K562 (cell line): ENCODE data around the gene TAS1R3. TPM values are rescaled to one million over a fixed set of nuclear protein-coding genes. Genes with fewer than 3 reads are reported as not detected.

Experiments used
- ATAC-seq: fragments of 200-7000 bp; cut with Tn5 transposase; 3 replicates; pipeline ENCODE4 v1.9.1; 2020; ENCODE audit warnings: moderate library complexity
- BruUV-seq: library from RNA; stranded (reverse); fragments of 400-500 nt; replicated peaks from 2 replicates; lab custom pipeline; 2021; lab: Mats Ljungman, UMichigan
- CTCF ChIA-PET: fragments of 300-600 bp; formaldehyde crosslinking; extraction: SDS; loops from one replicate; lab custom pipeline; 2021; ENCODE audit warnings: low intra/inter-chr PET ratio; lab: Yijun Ruan, JAX
- POLR2A ChIA-PET: fragments of 300-600, 350-650 bp; sonication (Branson Sonifier 250); formaldehyde crosslinking; extraction: SDS; loops from one replicate; lab custom pipeline; 2021; ENCODE audit warnings: antibody characterized with exemption, inconsistent platforms; lab: Yijun Ruan, JAX
- DNase-seq, 4 experiments: peaks; one replicate each; pipeline versions ENCODE4 v3.0.0 to v3.0.0-alpha.2; 2011 to 2018; ENCODE audit warnings: low spot score in 3 of 4, mixed read lengths in 3 of 4; ENCODE audit errors: extremely low read depth in 1 of 4
- FAIRE-seq: peaks from 2 replicates; lab custom pipeline; 2011; peaks lifted over from hg19 to GRCh38; lab: Jason Lieb, UNC
- H2AFZ ChIP-seq: 2 replicates; pipeline ENCODE4 v1.6.0; 2011; ENCODE audit warnings: low read depth, low read length, control low read depth, inconsistent platforms
- H3K27ac ChIP-seq: fragments of 200-600 bp; 3 replicates; pipeline ENCODE4 v1.8.0; 2011; ENCODE audit warnings: low read depth, mild to moderate bottlenecking, control low read depth, inconsistent platforms, low read length, moderate library complexity, mixed read lengths; ENCODE audit errors: extremely low read depth
- H3K27me3 ChIP-seq, 2 experiments: fragments of 300-600 bp in 1 of 2; 2 replicates in 1 of 2; 3 replicates in 1 of 2; pipeline versions ENCODE4 v1.6.0 to v1.8.0; 2011; ENCODE audit warnings: inconsistent platforms in 2 of 2, low read length in 2 of 2, mild to moderate bottlenecking in 1 of 2, mixed read lengths in 1 of 2, moderate library complexity in 1 of 2; ENCODE audit not compliant: control insufficient read depth in 2 of 2, insufficient read depth in 2 of 2
- H3K36me3 ChIP-seq: fragments of 300-600 bp; 3 replicates; pipeline ENCODE4 v1.8.0; 2011; ENCODE audit warnings: mild to moderate bottlenecking, low read length, inconsistent platforms; ENCODE audit not compliant: control insufficient read depth, insufficient read depth
- H3K4me1 ChIP-seq, 2 experiments: fragments of 200-600 bp in 1 of 2; replicated peaks in 1 of 2; 2 replicates in 1 of 2; 3 replicates in 1 of 2; pipeline versions ENCODE4 v1.5.1 to v1.8.0; 2011; ENCODE audit warnings: inconsistent platforms in 2 of 2, low read length in 2 of 2, mild to moderate bottlenecking in 1 of 2, mixed read lengths in 1 of 2, moderate library complexity in 1 of 2; ENCODE audit not compliant: control insufficient read depth in 2 of 2, insufficient read depth in 2 of 2
- H3K4me2 ChIP-seq: 2 replicates; pipeline ENCODE4 v1.6.1; 2011; ENCODE audit warnings: low read length, control low read depth, inconsistent platforms, mixed read lengths; ENCODE audit not compliant: insufficient read depth
- H3K4me3 ChIP-seq: fragments of 200-600 bp; sonication (generic), shearing (Covaris generic); 2 replicates; pipeline ENCODE4 v1.5.1; 2016; ENCODE audit warnings: control low read depth, inconsistent platforms
- H3K79me2 ChIP-seq: fragments of 200-600 bp; 3 replicates; pipeline ENCODE4 v1.8.0; 2011; ENCODE audit warnings: low read length, inconsistent platforms; ENCODE audit not compliant: control insufficient read depth, insufficient read depth
- H3K9ac ChIP-seq, 2 experiments: 2 replicates each; pipeline versions ENCODE4 v1.6.0 to v1.6.1; 2011; ENCODE audit warnings: low read depth in 2 of 2, low read length in 2 of 2, control low read depth in 1 of 2, inconsistent platforms in 1 of 2, mild to moderate bottlenecking in 1 of 2, mixed read lengths in 1 of 2; ENCODE audit not compliant: insufficient read depth in 1 of 2
- H3K9me1 ChIP-seq: one replicate; pipeline ENCODE4 v1.6.0; 2011; ENCODE audit warnings: inconsistent platforms, mild to moderate bottlenecking, low read length, moderate library complexity; ENCODE audit not compliant: control insufficient read depth, insufficient read depth
- H3K9me3 ChIP-seq: replicated peaks from 2 replicates; pipeline ENCODE4 v1.5.1; 2011; ENCODE audit warnings: low read depth, low read length, inconsistent platforms; ENCODE audit not compliant: control insufficient read depth, insufficient read depth
- H4K20me1 ChIP-seq: replicated peaks from 2 replicates; pipeline ENCODE4 v1.6.1; 2011; ENCODE audit warnings: low read length, inconsistent platforms, mixed read lengths; ENCODE audit not compliant: control insufficient read depth, insufficient read depth
- ATF1 ChIP-seq, 2 experiments: fragments of 450-650 bp in 1 of 2; IDR thresholded peaks; 2 replicates each; pipeline ENCODE4 v1.6.1; 2016; ENCODE audit warnings: missing compliant biosample characterization in 1 of 2, missing genetic modification characterization in 1 of 2
- BMI1 ChIP-seq: fragments of 150-350 bp; IDR thresholded peaks from 2 replicates; pipeline ENCODE4 v1.6.1; 2014; ENCODE audit warnings: low read length
- CBFB ChIP-seq: sonication (generic); formaldehyde crosslinking; IDR thresholded peaks from 2 replicates; pipeline ENCODE4 v1.4.0; 2020; ENCODE audit warnings: mild to moderate bottlenecking, missing genetic modification reagents
- CREB1 ChIP-seq, 2 experiments: sonication (generic) in 1 of 2; formaldehyde crosslinking in 1 of 2; IDR thresholded peaks; 2 replicates each; pipeline versions ENCODE4 v1.6.1 to v1.8.0; 2012 to 2022; ENCODE audit warnings: inconsistent platforms in 1 of 2, mild to moderate bottlenecking in 1 of 2, missing genetic modification reagents in 1 of 2, moderate library complexity in 1 of 2
- DMBX1 ChIP-seq: fragments of 250-450 bp; sonication (Bioruptor Pico); IDR thresholded peaks from 2 replicates; pipeline ENCODE4 v1.8.0; 2022; ENCODE audit warnings: inconsistent platforms, mild to moderate bottlenecking, moderate library complexity, borderline replicate concordance
- E2F6 ChIP-seq, 2 experiments: IDR thresholded peaks; 2 replicates each; pipeline ENCODE4 v1.6.1; 2011; ENCODE audit warnings: borderline replicate concordance in 1 of 2, control low read depth in 1 of 2, low read depth in 1 of 2, low read length in 1 of 2, mild to moderate bottlenecking in 1 of 2, mixed read lengths in 1 of 2, moderate library complexity in 1 of 2; ENCODE audit not compliant: insufficient read depth in 1 of 2, insufficient read length in 1 of 2, poor library complexity in 1 of 2, severe bottlenecking in 1 of 2; ENCODE audit errors: extremely low read depth in 1 of 2
- ELF2 ChIP-seq: fragments of 250-450 bp; sonication (Bioruptor Pico); IDR thresholded peaks from 2 replicates; pipeline ENCODE4 v1.5.0; 2021; ENCODE audit warnings: mild to moderate bottlenecking
- FOXJ2 ChIP-seq: fragments of 200-800 bp; sonication (Bioruptor generic); IDR thresholded peaks from 2 replicates; pipeline ENCODE4 v1.6.1; 2016; ENCODE audit warnings: missing genetic modification characterization, missing compliant biosample characterization
- GABPB1 ChIP-seq: sonication (generic); formaldehyde crosslinking; IDR thresholded peaks from 2 replicates; pipeline ENCODE4 v1.8.0; 2022; ENCODE audit warnings: mild to moderate bottlenecking, missing genetic modification reagents
- POU5F1 ChIP-seq: fragments of 150-350 bp; IDR thresholded peaks from 2 replicates; pipeline ENCODE4 v1.6.1; 2014; ENCODE audit warnings: borderline replicate concordance, low read length, low read depth, mild to moderate bottlenecking; ENCODE audit not compliant: partially characterized antibody
- RBFOX2 ChIP-seq: fragments of 200-400 bp; formaldehyde crosslinking; IDR thresholded peaks from 2 replicates; pipeline ENCODE4 v1.6.1; 2017; ENCODE audit warnings: low read depth, mild to moderate bottlenecking, low read length, moderate library complexity
- SIX5 ChIP-seq, 2 experiments: IDR thresholded peaks; 2 replicates each; pipeline ENCODE4 v1.6.1; 2011; ENCODE audit warnings: low read length in 2 of 2, borderline replicate concordance in 1 of 2, low read depth in 1 of 2, mild to moderate bottlenecking in 1 of 2, moderate library complexity in 1 of 2; ENCODE audit not compliant: insufficient read depth in 1 of 2
- SP2 ChIP-seq: IDR thresholded peaks from 2 replicates; pipeline ENCODE4 v1.6.1; 2011; ENCODE audit warnings: mild to moderate bottlenecking, low read depth, low read length, moderate library complexity; ENCODE audit not compliant: poor library complexity, severe bottlenecking; ENCODE audit errors: extremely low read depth
- WGBS: fragments of 100-300 bp; shearing (Covaris generic); methylation state at CpG from one replicate; pipeline ENCODE4 v1.1.6; 2016; ENCODE audit warnings: low coverage, mixed read lengths; ENCODE audit not compliant: insufficient coverage; ENCODE audit errors: missing lambda C conversion rate; 5-methylcytosine and 5-hydroxymethylcytosine counted together
- in situ Hi-C: fragments of 300-500 bp; cut with MboI; formaldehyde crosslinking; loops from 4 replicates; pipeline ENCODE4 v1.15.0; 2018; ENCODE audit warnings: inconsistent platforms, mixed read lengths
- intact Hi-C: fragments of 100-400 bp; cut with micrococcal nuclease; formaldehyde crosslinking; loops from 2 replicates; pipeline ENCODE4 v1.14.2; 2022
- polyA plus RNA-seq, 8 experiments: library from polyadenylated mRNA; depleted of rRNA in 4 of 8; stranded (reverse) in 5 of 8; unstranded in 3 of 8; fragments of >200 nt; fragmentation: Nextera tagmentation in 2 of 8; fragmentation: Illumina TruSeq in 1 of 8; extraction: Ambion mirVana in 2 of 8; extraction: Trizol in 1 of 8; gene quantifications; 2 replicates each; pipeline versions ENCODE4 v1.2.1 to v1.2.3, GENCODE V29; 2011 to 2014; ENCODE audit warnings: inconsistent platforms in 1 of 8, missing spikeins in 1 of 8
- total RNA-seq, 7 experiments: library from RNA; depleted of rRNA in 6 of 7; stranded (reverse); fragments of >200 nt in 6 of 7; fragmentation: Illumina TruSeq in 2 of 7; extraction: Trizol in 2 of 7; gene quantifications; 2 replicates each; pipeline versions ENCODE4 v1.2.1 to v1.2.3, GENCODE V29; 2011 to 2021; ENCODE audit warnings: low replicate concordance in 1 of 7
- TF ChIP-seq, protein P1 (sequence below): fragments of 450-650 bp; formaldehyde crosslinking; conservative IDR thresholded peaks from 2 replicates; pipeline ENCODE4 v1.4.0; 2022; ENCODE audit warnings: mild to moderate bottlenecking, missing genetic modification characterization

The TAS1R3 gene
- total and polyA plus RNA-seq, 9 of the 15 experiments (the other 6 are each of a cell fraction or from before 2014, with no cell fraction given): 0.07 to 0.13 TPM; not detected in 7

DNA sequence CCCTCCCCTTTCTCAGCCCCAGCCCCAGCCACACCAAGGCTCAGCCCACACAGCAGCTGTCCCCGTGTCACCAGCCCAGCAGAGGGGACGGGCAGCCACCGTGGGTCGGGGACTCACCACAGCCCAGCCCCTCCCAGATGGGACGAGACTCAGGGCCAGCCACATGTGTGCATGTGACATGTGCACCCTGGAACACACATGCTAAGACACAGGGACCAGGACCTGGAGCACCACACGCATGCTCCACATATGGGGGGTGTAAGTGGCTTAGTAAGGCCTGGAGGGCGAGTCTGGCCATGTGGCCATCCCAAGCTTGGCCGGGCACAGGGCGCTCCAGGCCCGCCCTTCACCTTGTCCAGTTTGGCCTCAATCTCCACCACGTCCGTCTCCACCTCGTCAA lies 27.3 kb upstream of the TAS1R3 start (continued):
- no peak for TF ChIP-seq RBFOX2
- TF ChIP-seq SIX5 (IDR thresholded peaks at IDR 0.05; ENCODE audit: borderline replicate concordance in 1 of 2, insufficient read depth in 1 of 2, low read depth in 1 of 2, low read length in 2 of 2): no peak
- TF ChIP-seq, protein P1, sequence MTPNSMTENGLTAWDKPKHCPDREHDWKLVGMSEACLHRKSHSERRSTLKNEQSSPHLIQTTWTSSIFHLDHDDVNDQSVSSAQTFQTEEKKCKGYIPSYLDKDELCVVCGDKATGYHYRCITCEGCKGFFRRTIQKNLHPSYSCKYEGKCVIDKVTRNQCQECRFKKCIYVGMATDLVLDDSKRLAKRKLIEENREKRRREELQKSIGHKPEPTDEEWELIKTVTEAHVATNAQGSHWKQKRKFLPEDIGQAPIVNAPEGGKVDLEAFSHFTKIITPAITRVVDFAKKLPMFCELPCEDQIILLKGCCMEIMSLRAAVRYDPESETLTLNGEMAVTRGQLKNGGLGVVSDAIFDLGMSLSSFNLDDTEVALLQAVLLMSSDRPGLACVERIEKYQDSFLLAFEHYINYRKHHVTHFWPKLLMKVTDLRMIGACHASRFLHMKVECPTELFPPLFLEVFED: no peak
- 0 out of 2 replicates have a peak, but pooled peaks have one; percentile 11 for TF ChIP-seq GABPB1 (CRISPR knock-in tag)
- TF ChIP-seq CBFB: no peak
- TF ChIP-seq, all 486 proteins: peak for 4

GRCh38 chr1:1304331-1305299 lies 26.5 kb upstream of the TAS1R3 start:
- peaks cover 35 to 89% of the 10 kb centered on the region in 2 experiments for H3K4me1 ChIP-seq
- H3K79me2 ChIP-seq: peaks cover 45% of the 10 kb centered on the region
- H3K9me3 ChIP-seq: no peaks in the 10 kb centered on the region
- BruUV-seq: no TSS peak
- H3K27ac ChIP-seq: peak overlapping the region; percentile 62
- CTCF ChIA-PET: no interaction called here
- intact Hi-C loops: loop anchor here (5.0 to 10.0 kb wide), 2 partner anchors 73 to 920 kb away; partner anchors contain the start of genes AURKAIP1 and SKI
- peak overlapping the region; percentile 94 for H3K4me3 ChIP-seq
- peak overlapping the region; percentile 61 for H2AFZ ChIP-seq
- in situ Hi-C loops: no loop called here
- peaks cover 28% of the 10 kb centered on the region; the same call in 1 of the 2 replicates for H4K20me1 ChIP-seq
- peak; percentile 52 to 84 (median 58) for DNase-seq
- peaks cover 9% of the 10 kb centered on the region; the same call in 2 of the 3 replicates for H3K36me3 ChIP-seq
- peak; percentile 51 for FAIRE-seq
- H3K9ac ChIP-seq: peak overlapping the region; percentile 57 to 97
- no peaks in the 10 kb centered on the region for H3K27me3 ChIP-seq
- POLR2A ChIA-PET: interaction anchor here (0.6 to 1.4 kb wide), 5 partner anchors 10 to 277 kb away, joined by 3 to 7 read pairs (median 3); no protein-coding TSS in a partner anchor
- 37% methylated on average over 29 of the region's 29 CpGs for WGBS
- peak overlapping the region; percentile 75 for H3K4me2 ChIP-seq
- peak; percentile 25 for ATAC-seq
- H3K9me1 ChIP-seq: peaks cover 16% of the 10 kb centered on the region
- TF ChIP-seq ELF2 (CRISPR knock-in tag): 0 out of 2 replicates have a peak, but pooled peaks have one; percentile 16
- TF ChIP-seq FOXJ2 (tag): 0 out of 2 replicates have a peak, but pooled peaks have one; percentile 12
- TF ChIP-seq SP2: no peak
- TF ChIP-seq E2F6 (IDR thresholded peaks at IDR 0.05; ENCODE audit: borderline replicate concordance in 1 of 2, extremely low read depth in 1 of 2, insufficient read depth in 1 of 2, insufficient read length in 1 of 2, low read depth in 1 of 2, low read length in 1 of 2, poor library complexity in 1 of 2, severe bottlenecking in 1 of 2): peak; percentile 76 to 92
- TF ChIP-seq DMBX1 (CRISPR knock-in tag): peak; percentile 58; the same call in 1 of the 2 replicates
- no peak for TF ChIP-seq CREB1 (IDR thresholded peaks at IDR 0.05)
- 0 out of 2 replicates have a peak, but pooled peaks have one; percentile 44 for TF ChIP-seq CREB1 (CRISPR knock-in tag; IDR thresholded peaks at IDR 0.05)
- no peak for TF ChIP-seq POU5F1
- TF ChIP-seq ATF1 (CRISPR knock-in tag; IDR thresholded peaks at IDR 0.05): no peak
- TF ChIP-seq ATF1 (tag; IDR thresholded peaks at IDR 0.05): peak; percentile 55; the same call in 1 of the 2 replicates
- no peak for TF ChIP-seq BMI1
